ENCODE results near the gene CBX5. TPM values are rescaled to one million over a fixed set of nuclear protein-coding genes. Genes with fewer than 3 reads are reported as not detected.
"Not testable (repeated sequence)": the region's sequence is repeated elsewhere in the genome, so short reads cannot be mapped to it uniquely, and the experiment has no call there.

CBX5 gene
- total RNA-seq, 1 donor from 2014 or later = 97.5 TPM

DNA sequence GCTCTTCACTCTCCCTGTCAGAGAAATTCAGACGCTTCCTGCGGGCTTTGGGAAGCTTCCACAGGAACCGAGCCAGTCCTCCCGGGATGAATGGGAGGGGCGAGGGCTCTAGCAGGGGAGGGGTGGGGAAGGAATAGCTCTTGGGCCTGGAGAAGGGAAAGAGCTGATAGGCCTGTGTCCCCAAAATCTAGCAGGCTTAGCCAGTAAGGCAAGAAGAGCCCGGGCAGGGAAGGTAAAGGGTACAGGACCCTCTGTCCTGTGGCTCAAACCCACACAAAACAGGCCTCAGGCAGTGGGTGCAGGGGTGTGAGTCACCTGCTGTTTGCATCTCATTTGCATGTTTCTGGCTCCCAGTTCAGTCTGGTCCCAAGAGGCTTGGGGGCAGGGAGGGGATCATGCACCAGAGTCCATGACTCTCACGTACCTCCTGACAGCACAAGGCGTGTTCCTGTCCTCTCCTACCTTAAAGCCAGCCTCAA is 82.5 kb downstream of the CBX5 start:
- DNase-seq (ENCODE audit: low read depth) = peak; percentile 85

GRCh38 chr12:54197010-54197409 is 82.9 kb downstream of the CBX5 start:
- no peak for DNase-seq (ENCODE audit: low read depth)

- DNase-seq (ENCODE audit: low read depth) = no peak
These were observed 83.5 kb downstream of the CBX5 start for GRCh38 chr12:54196396-54196795.

GRCh38 chr12:54195737-54196347 is 84.1 kb downstream of the CBX5 start:
- no peak for DNase-seq (ENCODE audit: low read depth)

DNA sequence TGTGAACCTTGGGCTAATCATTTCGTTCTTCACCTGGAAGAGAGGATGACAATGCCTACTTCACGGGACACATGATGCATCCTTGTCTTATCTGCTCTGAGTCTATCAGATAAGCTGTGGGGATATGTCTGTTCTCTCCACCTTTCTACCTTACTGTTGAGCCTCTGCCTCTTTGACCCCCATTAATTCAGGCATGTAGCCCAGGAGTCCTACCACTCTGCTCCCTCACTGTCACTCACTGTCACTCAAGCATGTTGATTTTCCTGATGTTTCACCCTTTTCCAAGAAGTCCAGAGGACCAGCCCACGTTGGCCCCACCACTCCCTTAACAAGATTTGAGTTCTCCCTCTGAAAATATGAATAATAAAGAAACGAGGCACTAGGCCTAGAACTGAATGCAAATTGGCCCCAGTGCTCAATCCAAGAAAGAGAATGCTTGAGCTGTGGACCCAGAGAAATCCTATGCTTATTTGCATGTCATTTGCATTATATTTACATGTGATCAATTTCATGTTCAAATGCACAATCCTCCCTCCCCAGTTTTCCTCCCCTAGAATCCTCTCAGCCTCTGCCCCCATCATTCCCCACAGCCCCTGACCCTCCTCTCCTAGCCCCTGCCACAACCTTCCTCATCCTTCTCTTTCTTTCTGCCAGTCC is 84.7 kb downstream of the CBX5 start:
- no peak for DNase-seq (ENCODE audit: low read depth)

DNA sequence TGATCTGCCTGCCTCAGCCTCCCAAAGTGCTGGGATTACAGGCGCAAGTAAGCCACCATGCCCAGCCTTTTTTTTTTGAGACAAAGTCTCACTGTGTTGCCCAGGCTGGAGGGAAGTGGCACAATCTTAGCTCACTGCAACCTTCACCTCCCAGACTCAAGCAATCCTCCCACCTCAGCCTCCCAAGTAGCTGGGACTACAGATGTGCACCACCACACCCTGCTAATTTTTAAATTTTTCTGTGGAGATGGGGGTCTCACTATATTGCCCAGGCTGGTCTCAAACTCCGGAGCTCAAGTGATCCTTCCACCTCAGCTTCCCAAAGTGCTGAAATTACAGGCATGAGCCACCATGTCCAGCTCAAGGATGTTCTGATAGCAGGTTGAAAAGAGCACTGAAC is 85.3 kb downstream of the CBX5 start:
- DNase-seq (ENCODE audit: low read depth) = not testable (repeated sequence)

DNA sequence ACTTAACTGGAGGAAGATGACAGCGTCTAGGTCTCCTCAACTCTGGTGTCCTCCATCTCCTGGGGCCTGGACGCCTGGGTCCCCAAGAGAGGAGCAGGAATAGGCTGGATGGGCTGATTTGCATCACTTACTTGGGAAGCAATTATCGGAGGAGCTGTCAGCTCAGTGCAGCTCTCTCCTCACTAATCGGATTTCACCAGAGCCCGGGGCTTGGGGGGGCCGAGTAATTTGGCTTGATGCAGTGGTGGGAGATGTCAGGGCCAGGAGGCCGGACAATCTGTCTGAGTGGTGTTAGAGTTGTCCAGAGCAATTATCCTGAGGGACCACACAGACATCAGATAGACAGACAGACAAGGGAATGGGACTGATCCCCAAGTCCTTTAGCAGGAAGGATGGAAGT is 86.5 kb downstream of the CBX5 start:
- no peak for DNase-seq (ENCODE audit: low read depth)

DNA sequence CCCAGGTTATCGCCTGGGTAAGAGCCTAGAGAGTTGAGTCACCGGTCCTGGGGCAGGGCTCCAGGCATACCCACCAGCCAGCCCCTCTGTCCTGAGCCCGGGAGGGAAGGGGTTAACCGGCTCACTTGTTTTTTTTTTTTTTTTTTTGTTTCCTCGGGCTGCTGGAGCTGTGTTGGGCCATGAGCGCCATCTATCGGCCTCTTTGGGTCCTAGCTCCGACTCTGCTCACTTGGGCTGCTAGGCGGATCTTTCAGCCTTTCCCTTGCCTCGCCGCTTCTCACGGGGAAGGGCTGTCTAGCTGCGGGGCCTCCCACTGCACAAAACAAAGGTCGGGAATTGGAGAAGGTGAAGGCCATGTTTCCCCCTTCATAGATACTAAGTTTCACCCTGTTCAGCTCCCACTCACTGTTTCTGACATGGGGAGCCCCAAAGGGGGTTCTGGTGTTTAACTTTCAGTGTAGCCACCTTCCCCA is 88.3 kb downstream of the CBX5 start:
- peak; percentile 71 for DNase-seq (ENCODE audit: low read depth)

- DNase-seq (ENCODE audit: low read depth) = no peak
These were observed 88.8 kb downstream of the CBX5 start for GRCh38 chr12:54191126-54191525.

GRCh38 chr12:54189198-54189539 is 90.8 kb downstream of the CBX5 start:
- no peak for DNase-seq (ENCODE audit: low read depth)

- no peak for DNase-seq (ENCODE audit: low read depth)
These were observed 92.8 kb downstream of the CBX5 start for GRCh38 chr12:54187075-54187474.

GRCh38 chr12:54185919-54186318 is 94.0 kb downstream of the CBX5 start:
- DNase-seq (ENCODE audit: low read depth) = no peak

DNA sequence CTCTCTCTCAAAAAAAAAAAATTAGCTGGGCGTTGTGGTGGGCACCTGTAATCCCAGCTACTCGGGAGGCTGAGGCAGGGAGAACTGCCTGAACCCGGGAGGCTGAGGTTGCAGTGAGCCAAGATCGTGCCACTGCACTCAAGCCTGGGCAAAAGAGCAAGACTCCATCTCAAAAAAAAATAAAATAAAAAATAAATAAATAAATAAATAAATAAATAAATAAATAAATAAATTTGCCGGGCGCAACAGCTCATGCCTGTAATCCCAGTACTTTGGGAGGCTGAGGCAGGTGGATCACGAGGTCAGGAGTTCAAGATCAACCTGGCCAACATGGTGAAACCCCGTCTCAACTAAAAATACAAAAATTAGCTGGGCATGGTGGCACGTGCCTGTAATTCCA is 94.6 kb downstream of the CBX5 start:
- DNase-seq (ENCODE audit: low read depth) = not testable (repeated sequence)

DNA sequence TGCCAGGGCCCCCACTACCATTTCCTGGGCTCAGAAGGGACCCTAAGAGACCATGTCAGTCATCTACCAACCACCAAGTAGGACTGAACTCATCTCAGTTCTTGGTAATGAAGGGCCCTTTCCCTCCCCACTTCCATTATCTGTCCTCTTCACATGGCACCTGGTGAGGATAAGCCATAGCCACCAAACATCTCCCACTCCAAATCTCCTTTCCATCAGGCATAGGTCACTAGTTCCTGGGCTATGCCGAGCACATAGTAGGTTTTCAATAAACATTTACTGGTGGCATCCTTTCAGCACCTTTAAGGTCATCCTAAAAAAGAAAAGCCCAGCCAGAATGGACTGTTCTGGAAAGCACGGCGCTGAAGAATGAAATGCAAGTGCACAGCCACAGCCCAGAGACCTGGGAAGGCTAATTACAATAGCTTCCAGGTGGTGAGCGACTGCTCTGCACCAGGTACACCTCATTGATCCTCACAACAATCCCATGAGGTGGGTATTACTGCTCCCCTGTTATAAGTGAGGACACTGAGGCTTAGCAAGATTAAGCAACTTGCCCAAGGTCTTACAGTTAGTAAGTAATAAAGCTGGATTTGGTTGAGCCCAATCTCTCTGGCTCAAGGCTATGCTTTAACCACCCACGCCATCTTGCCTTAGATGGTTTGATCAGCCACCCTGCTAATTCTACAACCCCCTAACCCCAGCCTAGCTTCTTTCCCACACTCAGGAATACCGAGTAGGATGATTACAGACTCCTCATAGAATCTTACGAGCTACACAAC is 95.7 kb downstream of the CBX5 start:
- no peak for DNase-seq (ENCODE audit: low read depth)

DNA sequence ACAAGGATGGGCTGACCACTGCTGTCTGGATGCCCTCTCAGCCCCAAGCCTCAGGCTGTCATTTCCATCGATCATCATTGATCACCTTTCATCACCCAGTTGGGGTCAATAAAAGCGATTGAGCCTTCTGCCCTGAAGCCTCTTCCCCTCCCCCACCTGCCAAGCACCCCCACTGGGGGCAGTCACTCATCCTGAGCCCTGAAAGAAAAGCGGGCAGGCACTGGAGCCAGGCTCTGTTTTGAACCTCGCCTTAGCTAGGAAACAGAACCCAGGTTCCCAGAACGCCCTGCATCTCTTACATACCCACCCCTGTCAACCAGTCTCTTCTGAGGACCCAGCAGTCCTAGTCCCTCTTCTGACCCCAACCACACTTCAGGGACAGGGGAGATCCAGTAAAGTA is 96.9 kb downstream of the CBX5 start:
- DNase-seq (ENCODE audit: low read depth) = no peak

DNA sequence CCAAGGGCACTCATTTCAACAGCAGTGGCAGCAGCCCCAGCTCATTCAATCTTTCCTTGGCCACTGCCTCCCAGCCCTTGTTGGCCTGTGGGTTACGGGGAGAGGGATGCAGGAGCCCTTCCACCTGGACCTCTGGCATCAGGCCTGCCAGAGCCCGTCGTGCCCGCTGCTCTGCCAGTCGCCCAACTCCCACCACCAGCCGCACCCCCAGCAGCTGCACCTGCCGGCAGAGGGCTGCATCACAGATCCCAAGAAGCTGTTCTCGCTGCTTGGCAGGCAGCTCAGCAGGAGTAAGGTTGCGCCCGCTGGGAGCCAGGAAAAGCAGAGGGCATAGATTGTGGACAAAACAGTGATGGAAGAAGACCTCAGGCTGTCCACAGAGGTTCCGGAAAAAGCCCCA is 97.8 kb downstream of the CBX5 start:
- DNase-seq (ENCODE audit: low read depth) = no peak

Other genes with a start within 250 kb of the CBX5 start
- gene HOXC5, start 247.1 kb downstream of the CBX5 start, total RNA-seq = 0.80 TPM in 1 of 2 replicates, not detected in the other
- gene HOXC4, start 226.3 kb downstream of the CBX5 start, total RNA-seq = 0.52 and 1.5 TPM in 2 replicates
- gene SMUG1, start 91.1 kb downstream of the CBX5 start, total RNA-seq = 22.3 and 41.0 TPM in 2 replicates
- 324 and 386 TPM in 2 replicates for gene HNRNPA1, start 604 bp upstream of the CBX5 start, total RNA-seq
- 0.45 TPM in 1 of 2 replicates, not detected in the other for gene NFE2, start 20.9 kb upstream of the CBX5 start, total RNA-seq
- 102 and 191 TPM in 2 replicates for gene COPZ1, start 45.0 kb upstream of the CBX5 start, total RNA-seq
- not detected in 2 replicates for gene GPR84, start 84.4 kb upstream of the CBX5 start, total RNA-seq
- 3.0 and 10.2 TPM in 2 replicates for gene ZNF385A, start 104.6 kb upstream of the CBX5 start, total RNA-seq
- gene ITGA5, start 139.1 kb upstream of the CBX5 start, total RNA-seq = 112 and 143 TPM in 2 replicates
- gene GTSF1, start 193.5 kb upstream of the CBX5 start, total RNA-seq = 0.52 and 9.0 TPM in 2 replicates
- gene NCKAP1L, start 217.6 kb upstream of the CBX5 start, total RNA-seq = not detected in 2 replicates